ENCODE data around the gene BTRC. TPM values are rescaled to one million over a fixed set of nuclear protein-coding genes. Genes with fewer than 3 reads are reported as not detected.

Gene BTRC
- total RNA-seq, 1 donor from 2014 or later = 14.2 TPM

GRCh38 chr10:101507828-101508227 is 153.9 kb downstream of the BTRC start:
- H3K4me3 ChIP-seq (ENCODE audit: low read depth, low read length) = no peak overlapping the region
- DNase-seq (ENCODE audit: low read depth) = no peak
- no peak for TF ChIP-seq CTCF (conservative IDR thresholded peaks at IDR 0.05; ENCODE audit: low read depth, low read length)

GRCh38 chr10:101511938-101512337 is 158.0 kb downstream of the BTRC start:
- no peak for TF ChIP-seq CTCF (conservative IDR thresholded peaks at IDR 0.05; ENCODE audit: low read depth, low read length)
- H3K4me3 ChIP-seq (ENCODE audit: low read depth, low read length) = no peak overlapping the region
- DNase-seq (ENCODE audit: low read depth) = no peak

- TF ChIP-seq CTCF (conservative IDR thresholded peaks at IDR 0.05; ENCODE audit: low read depth, low read length) = no peak
- no peak overlapping the region for H3K4me3 ChIP-seq (ENCODE audit: low read depth, low read length)
- no peak for DNase-seq (ENCODE audit: low read depth)
Measured at GRCh38 chr10:101512738-101513137, 158.8 kb downstream of the BTRC start.

- H3K4me3 ChIP-seq (ENCODE audit: low read depth, low read length) = no peak overlapping the region
- no peak for DNase-seq (ENCODE audit: low read depth)
- no peak for TF ChIP-seq CTCF (conservative IDR thresholded peaks at IDR 0.05; ENCODE audit: low read depth, low read length)
Measured at GRCh38 chr10:101513733-101514132, 159.8 kb downstream of the BTRC start.

GRCh38 chr10:101525848-101526247 is 171.9 kb downstream of the BTRC start:
- DNase-seq (ENCODE audit: low read depth) = no peak
- no peak overlapping the region for H3K4me3 ChIP-seq (ENCODE audit: low read depth, low read length)
- TF ChIP-seq CTCF (conservative IDR thresholded peaks at IDR 0.05; ENCODE audit: low read depth, low read length) = no peak

GRCh38 chr10:101529207-101529606 is 175.2 kb downstream of the BTRC start:
- no peak for DNase-seq (ENCODE audit: low read depth)
- no peak for TF ChIP-seq CTCF (conservative IDR thresholded peaks at IDR 0.05; ENCODE audit: low read depth, low read length)
- no peak overlapping the region for H3K4me3 ChIP-seq (ENCODE audit: low read depth, low read length)

- TF ChIP-seq CTCF (conservative IDR thresholded peaks at IDR 0.05; ENCODE audit: low read depth, low read length) = no peak
- no peak overlapping the region for H3K4me3 ChIP-seq (ENCODE audit: low read depth, low read length)
- DNase-seq (ENCODE audit: low read depth) = no peak
Measured at GRCh38 chr10:101529725-101530553, 176.0 kb downstream of the BTRC start.

All from epithelial cell of proximal tubule (primary cell).